Kidney (tissue), 14 donors: ENCODE results near the gene SLC23A3. TPM values are rescaled to one million over a fixed set of nuclear protein-coding genes. Genes with fewer than 3 reads are reported as not detected.

Experiments
- DNase-seq, 5 donors: peaks; one replicate each; pipeline ENCODE4 v3.0.0-alpha.2; 2013 to 2020
- FAIRE-seq: peaks from 2 replicates; lab custom pipeline; 2012; peaks lifted over from hg19 to GRCh38; lab: Jason Lieb, UNC
- H3K27ac ChIP-seq, 2 donors: one replicate each; pipeline ENCODE4 v1.7.0; 2013; ENCODE audit warnings: low read depth in 2 of 2, low read length in 2 of 2, inconsistent platforms in 1 of 2
- H3K27me3 ChIP-seq: one replicate; pipeline ENCODE4 v1.7.1; 2013; ENCODE audit warnings: low read length, inconsistent platforms; ENCODE audit not compliant: control insufficient read depth, insufficient read depth
- H3K36me3 ChIP-seq, 3 donors: one replicate each; pipeline versions ENCODE4 v1.7.0 to v1.7.1; 2013; ENCODE audit warnings: low read length in 3 of 3, control low read depth in 1 of 3, inconsistent platforms in 1 of 3; ENCODE audit not compliant: insufficient read depth in 3 of 3, control insufficient read depth in 2 of 3
- H3K4me1 ChIP-seq, 3 donors: one replicate each; pipeline versions ENCODE4 v1.7.0 to v1.7.1; 2013; ENCODE audit warnings: low read length in 3 of 3, inconsistent platforms in 1 of 3, low read depth in 1 of 3; ENCODE audit not compliant: control insufficient read depth in 2 of 3, insufficient read depth in 2 of 3
- H3K4me3 ChIP-seq, 3 donors: one replicate each; pipeline versions ENCODE4 v1.7.0 to v1.8.1; 2013; ENCODE audit warnings: low read length in 3 of 3, control low read depth in 1 of 3, inconsistent platforms in 1 of 3
- H3K9ac ChIP-seq, 3 donors: one replicate each; pipeline versions ENCODE4 v1.7.0 to v1.7.1; 2013; ENCODE audit warnings: low read length in 3 of 3, control low read depth in 1 of 3, inconsistent platforms in 1 of 3
- H3K9me3 ChIP-seq, 3 donors: one replicate each; pipeline versions ENCODE4 v1.7.0 to v1.7.1; 2013; ENCODE audit warnings: low read length in 3 of 3, control low read depth in 1 of 3, inconsistent platforms in 1 of 3; ENCODE audit not compliant: control insufficient read depth in 2 of 3, insufficient read depth in 1 of 3
- intact Hi-C: fragments of 100-400 bp; cut with DNase I; formaldehyde crosslinking; loops from one replicate; pipeline ENCODE4 v1.11.1; 2022
- polyA plus RNA-seq: library from polyadenylated mRNA; stranded (reverse); fragments of 350-450 nt; fragmentation: Illumina TruSeq; extraction: RNeasy Lipid Tissue Mini Kit (QIAGEN cat#74804); gene quantifications from one replicate; pipeline ENCODE4 v1.2.3, GENCODE V29; 2014; ENCODE audit warnings: low read depth, low replicate concordance; ENCODE audit not compliant: insufficient read depth
- total RNA-seq: library from RNA; stranded (reverse); fragmentation: NEBNext Ultra II Directional; extraction: Animal tissue kit (Norgen Biotek cat#: 25700); gene quantifications from one replicate; pipeline ENCODE4 v1.2.1, GENCODE V29; 2021
- TF ChIP-seq, protein P1 (sequence below): IDR thresholded peaks from 3 replicates; pipeline ENCODE4 v1.5.1; 2012; ENCODE audit warnings: mild to moderate bottlenecking, moderate library complexity, borderline replicate concordance; ENCODE audit not compliant: insufficient read depth; ENCODE audit errors: extremely low read depth
- donor health status: control.
- donor health status: control.
- donor health status: control.
- donor health status: control.
- donor health status: control.
- donor health status: DM: yes; HTN: yes; CAD: no.
- donor health status: Normal renal cell carcinoma (clear cell type).

SLC23A3 gene
- total and polyA plus RNA-seq, 2 donors from 2014 or later = 2.8 to 10.9 TPM

DNA sequence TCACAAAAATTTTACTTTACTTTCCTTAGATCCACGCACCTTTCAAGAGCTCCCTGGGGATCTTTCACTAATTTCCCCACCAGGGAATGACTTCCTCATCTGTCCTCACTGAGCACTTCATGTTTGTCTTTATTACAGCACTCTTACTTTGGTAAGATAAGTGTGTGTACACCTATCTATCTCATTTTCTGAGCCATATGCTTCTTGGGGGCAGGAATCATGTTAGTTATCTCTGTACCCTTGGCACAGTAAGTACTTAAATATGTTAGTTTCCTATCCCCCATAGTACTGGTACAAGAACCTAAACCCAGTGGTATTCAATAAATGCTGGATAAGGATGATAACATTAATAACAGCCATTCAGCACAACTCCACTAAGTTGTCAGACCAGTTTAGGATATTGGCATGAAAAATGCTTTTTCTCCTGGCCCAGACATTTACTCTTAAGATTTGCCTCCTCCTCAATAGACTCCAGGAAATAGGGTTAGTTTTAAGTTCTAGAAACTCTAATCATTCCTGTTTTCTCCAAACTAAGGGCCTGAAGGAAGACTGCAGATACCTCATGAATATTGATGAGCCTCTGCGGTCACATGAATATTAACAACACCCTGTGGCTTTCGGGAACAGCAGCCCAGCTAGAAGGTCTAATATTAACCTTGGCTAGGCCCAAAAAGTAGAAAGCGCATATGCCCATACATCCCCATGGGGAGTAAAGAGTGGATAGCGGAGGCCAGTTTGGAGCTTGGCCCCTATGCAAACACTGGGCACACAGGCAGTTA lies 47.4 kb downstream of the SLC23A3 start:
- H3K4me1 ChIP-seq = peaks cover 0 to 38% (median 25%) of the 10 kb centered on the region in 3 donors
- no peak for DNase-seq

DNA sequence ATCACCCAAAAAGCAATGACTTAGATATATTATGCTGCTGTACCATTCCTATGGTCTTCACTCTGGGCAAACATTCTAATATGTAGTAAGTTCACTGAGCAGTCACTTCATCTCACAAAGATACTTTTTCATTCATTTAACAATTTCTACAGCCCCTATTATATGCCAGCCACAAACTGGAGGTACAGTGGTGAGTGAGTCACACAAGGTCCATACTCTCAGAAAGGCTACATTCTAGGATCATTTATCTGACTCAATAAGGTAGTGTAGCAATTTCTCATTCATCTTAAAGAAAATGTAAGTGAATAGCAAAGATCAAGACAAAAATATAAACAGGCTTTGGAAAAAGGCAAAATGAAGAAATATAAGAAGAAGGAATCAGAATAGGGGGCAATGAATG lies 49.7 kb downstream of the SLC23A3 start:
- H3K36me3 ChIP-seq = no peaks in the 10 kb centered on the region
- no peaks in the 10 kb centered on the region for H3K27me3 ChIP-seq
- DNase-seq = no peak
- H3K4me3 ChIP-seq = no peak overlapping the region
- H3K4me1 ChIP-seq = peaks cover 0 to 35% (median 21%) of the 10 kb centered on the region in 3 donors
- H3K9ac ChIP-seq = no peak overlapping the region
- intact Hi-C loops = no loop called here
- TF ChIP-seq, protein P1, sequence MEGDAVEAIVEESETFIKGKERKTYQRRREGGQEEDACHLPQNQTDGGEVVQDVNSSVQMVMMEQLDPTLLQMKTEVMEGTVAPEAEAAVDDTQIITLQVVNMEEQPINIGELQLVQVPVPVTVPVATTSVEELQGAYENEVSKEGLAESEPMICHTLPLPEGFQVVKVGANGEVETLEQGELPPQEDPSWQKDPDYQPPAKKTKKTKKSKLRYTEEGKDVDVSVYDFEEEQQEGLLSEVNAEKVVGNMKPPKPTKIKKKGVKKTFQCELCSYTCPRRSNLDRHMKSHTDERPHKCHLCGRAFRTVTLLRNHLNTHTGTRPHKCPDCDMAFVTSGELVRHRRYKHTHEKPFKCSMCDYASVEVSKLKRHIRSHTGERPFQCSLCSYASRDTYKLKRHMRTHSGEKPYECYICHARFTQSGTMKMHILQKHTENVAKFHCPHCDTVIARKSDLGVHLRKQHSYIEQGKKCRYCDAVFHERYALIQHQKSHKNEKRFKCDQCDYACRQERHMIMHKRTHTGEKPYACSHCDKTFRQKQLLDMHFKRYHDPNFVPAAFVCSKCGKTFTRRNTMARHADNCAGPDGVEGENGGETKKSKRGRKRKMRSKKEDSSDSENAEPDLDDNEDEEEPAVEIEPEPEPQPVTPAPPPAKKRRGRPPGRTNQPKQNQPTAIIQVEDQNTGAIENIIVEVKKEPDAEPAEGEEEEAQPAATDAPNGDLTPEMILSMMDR = no peak
- FAIRE-seq = no peak
- no peaks in the 10 kb centered on the region for H3K9me3 ChIP-seq
- H3K27ac ChIP-seq = no peak overlapping the region

More for the DNA sequence above, 47.4 kb downstream of the SLC23A3 start:
- peak overlapping the region; percentile 66 to 83 for H3K27ac ChIP-seq
- H3K9ac ChIP-seq = no peak overlapping the region
- peak overlapping the region in 2 of 3 donors; percentile 4 to 22 for H3K4me3 ChIP-seq
- TF ChIP-seq, protein P1 = no peak
- no peaks in the 10 kb centered on the region for H3K9me3 ChIP-seq
- FAIRE-seq = no peak
- H3K27me3 ChIP-seq = no peaks in the 10 kb centered on the region
- intact Hi-C loops = no loop called here
- no peaks in the 10 kb centered on the region for H3K36me3 ChIP-seq

DNA sequence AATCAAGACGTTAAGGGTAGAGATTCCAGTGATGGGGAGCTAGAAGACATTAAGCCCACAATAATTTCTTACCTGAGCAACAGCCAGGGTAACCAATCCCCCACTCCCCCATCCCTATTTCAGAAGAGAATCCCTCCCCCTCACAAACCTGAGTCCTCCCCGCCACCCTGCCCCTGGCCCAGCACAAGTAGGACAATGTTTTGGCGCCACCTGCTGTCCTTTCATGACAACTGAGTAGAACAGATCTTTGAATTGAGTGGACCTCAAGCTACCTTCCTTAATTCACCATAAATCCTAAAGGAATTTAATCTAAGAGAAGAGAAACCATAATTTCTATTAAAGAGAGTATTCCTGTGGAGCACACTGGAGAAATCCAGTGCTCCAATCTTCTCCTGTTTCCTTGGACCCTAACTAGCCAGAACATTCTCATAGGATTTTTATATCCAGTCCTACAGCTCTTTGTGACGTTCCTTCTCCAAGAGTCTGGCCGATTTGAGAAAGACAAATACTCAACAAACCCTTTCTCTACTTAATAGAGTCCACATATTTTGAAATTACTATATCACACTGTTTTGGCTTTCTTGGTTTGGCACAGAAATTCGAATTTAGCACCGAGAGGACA lies 50.3 kb downstream of the SLC23A3 start:
- Histone ChIP-seq H3K27ac (no peak overlapping the region), H3K9ac (no peak overlapping the region), H3K4me1 (peaks cover 0 to 30% (median 21%) of the 10 kb centered on the region in 3 donors), H3K9me3 (no peaks in the 10 kb centered on the region), H3K36me3 (no peaks in the 10 kb centered on the region), H3K4me3 (no peak overlapping the region), H3K27me3 (no peaks in the 10 kb centered on the region)
- FAIRE-seq (no peak), DNase-seq (peak in 4 of 5 donors; percentile 56 to 82 (median 66))
- TF ChIP-seq, protein P1 = peak; percentile 88
- intact Hi-C loops = no loop called here
